ENCODE measurements around the gene ZNF823.

Gene ZNF823

GRCh38 chr19:11673608-11674041 lies 65.1 kb downstream of the ZNF823 start:
- Histone ChIP-seq H3K36me3 (replicated peaks; ENCODE audit: low read depth, low read length) (peaks cover 26% of the 10 kb centered on the region), H3K9ac (ENCODE audit: low read length) (no peak overlapping the region), H3K4me2 (ENCODE audit: low read length) (no peak overlapping the region), H2AFZ (ENCODE audit: low read depth, low read length) (no peak overlapping the region), H3K27ac (ENCODE audit: low read length) (no peak overlapping the region), H3K4me1 (ENCODE audit: low read length) (no peaks in the 10 kb centered on the region), H4K20me1 (ENCODE audit: insufficient read depth, low read length) (no peaks in the 10 kb centered on the region), H3K79me2 (ENCODE audit: low read length) (no peaks in the 10 kb centered on the region), H3K27me3 (ENCODE audit: low read depth, low read length) (no peaks in the 10 kb centered on the region), H3K9me3 (ENCODE audit: insufficient read depth, low read length) (peaks cover 20% of the 10 kb centered on the region), H3K4me3 (ENCODE audit: low read length) (no peak overlapping the region)
- TF ChIP-seq EZH2phosphoT487 (IDR thresholded peaks at IDR 0.05; ENCODE audit: low read depth): no peak
- TF ChIP-seq CTCF (IDR thresholded peaks at IDR 0.05; ENCODE audit: low read depth, low read length): peak; percentile 59

Measured in OCI-LY3 (cell line).